ENCODE data around the gene SPATA3. TPM values are rescaled to one million over a fixed set of nuclear protein-coding genes. Genes with fewer than 3 reads are reported as not detected.

Gene SPATA3
- polyA plus RNA-seq, 1 donor (not counting 4 experiments of a cell fraction or from before 2014, with no cell fraction given) = not detected

DNA sequence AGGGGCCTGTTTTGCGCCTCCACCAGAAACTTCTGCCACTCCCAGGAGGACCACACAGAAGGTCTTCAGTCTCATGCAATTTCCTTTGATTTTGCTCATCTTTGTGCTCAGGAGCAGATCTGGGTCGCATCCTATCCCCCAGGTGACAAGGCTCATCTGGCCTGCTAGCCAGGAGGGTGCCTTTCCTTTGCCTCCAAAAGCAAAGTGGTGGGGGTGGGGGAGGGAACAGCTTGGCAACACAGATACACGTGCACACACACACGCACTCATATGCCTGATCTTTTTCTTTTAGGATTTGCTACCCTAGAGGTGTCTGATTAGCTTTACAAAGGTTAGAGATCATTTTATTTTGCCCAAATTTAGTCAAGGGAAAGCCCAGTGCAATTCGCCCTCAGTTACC lies 13.8 kb upstream of the SPATA3 start:
- H3K36me3 ChIP-seq (ENCODE audit: control insufficient read depth in 2 of 2, extremely low read depth in 1 of 2, insufficient read depth in 2 of 2, low read length in 2 of 2) = no peaks in the 10 kb centered on the region
- H3K27me3 ChIP-seq (ENCODE audit: control insufficient read depth, extremely low read depth, insufficient read depth, low read length) = no peaks in the 10 kb centered on the region
- H3K4me1 ChIP-seq (ENCODE audit: control insufficient read depth, extremely low read depth, insufficient read depth, low read length) = peaks cover 4% of the 10 kb centered on the region
- H3K27ac ChIP-seq (ENCODE audit: control insufficient read depth, insufficient read depth, low read length) = no peak overlapping the region
- H3K79me2 ChIP-seq (ENCODE audit: control insufficient read depth, insufficient read depth, low read length) = no peaks in the 10 kb centered on the region
- no peak overlapping the region for H3K4me3 ChIP-seq (ENCODE audit: control insufficient read depth in 2 of 3, extremely low read depth in 1 of 3, insufficient read depth in 2 of 3, low read depth in 1 of 3, low read length in 3 of 3)
- no peak overlapping the region for H3K9ac ChIP-seq (ENCODE audit: control insufficient read depth, extremely low read depth, insufficient read depth, low read length)
- DNase-seq (ENCODE audit: low read depth, low spot score) (no peak), FAIRE-seq (no peak)
- no peak overlapping the region for H3K4me2 ChIP-seq (ENCODE audit: control insufficient read depth, extremely low read depth, insufficient read depth, low read depth, low read length)
- dilution Hi-C loops (cut with MboI; ENCODE audit: extremely low pct_ligation_motif_present, low sequenced_read_pairs) = no loop called here
- H4K20me1 ChIP-seq (ENCODE audit: control insufficient read depth, extremely low read depth, insufficient read depth, low read length) = no peaks in the 10 kb centered on the region
- no peaks in the 10 kb centered on the region for H3K9me1 ChIP-seq (ENCODE audit: control insufficient read depth, extremely low read depth, insufficient read depth, low read length)
- TF ChIP-seq, protein P1, sequence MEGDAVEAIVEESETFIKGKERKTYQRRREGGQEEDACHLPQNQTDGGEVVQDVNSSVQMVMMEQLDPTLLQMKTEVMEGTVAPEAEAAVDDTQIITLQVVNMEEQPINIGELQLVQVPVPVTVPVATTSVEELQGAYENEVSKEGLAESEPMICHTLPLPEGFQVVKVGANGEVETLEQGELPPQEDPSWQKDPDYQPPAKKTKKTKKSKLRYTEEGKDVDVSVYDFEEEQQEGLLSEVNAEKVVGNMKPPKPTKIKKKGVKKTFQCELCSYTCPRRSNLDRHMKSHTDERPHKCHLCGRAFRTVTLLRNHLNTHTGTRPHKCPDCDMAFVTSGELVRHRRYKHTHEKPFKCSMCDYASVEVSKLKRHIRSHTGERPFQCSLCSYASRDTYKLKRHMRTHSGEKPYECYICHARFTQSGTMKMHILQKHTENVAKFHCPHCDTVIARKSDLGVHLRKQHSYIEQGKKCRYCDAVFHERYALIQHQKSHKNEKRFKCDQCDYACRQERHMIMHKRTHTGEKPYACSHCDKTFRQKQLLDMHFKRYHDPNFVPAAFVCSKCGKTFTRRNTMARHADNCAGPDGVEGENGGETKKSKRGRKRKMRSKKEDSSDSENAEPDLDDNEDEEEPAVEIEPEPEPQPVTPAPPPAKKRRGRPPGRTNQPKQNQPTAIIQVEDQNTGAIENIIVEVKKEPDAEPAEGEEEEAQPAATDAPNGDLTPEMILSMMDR (optimal IDR thresholded peaks at IDR 0.05 in 1 of 3, IDR thresholded peaks at IDR 0.05 in 1 of 3, conservative IDR thresholded peaks at IDR 0.05 in 1 of 3; ENCODE audit: extremely low read depth in 1 of 3, insufficient read depth in 2 of 3, low read length in 3 of 3) = no peak
- no peak for TF ChIP-seq EZH2 (IDR thresholded peaks at IDR 0.05; ENCODE audit: low read length)
- no peak overlapping the region for H2AFZ ChIP-seq (ENCODE audit: control insufficient read depth, low read length)
- no peaks in the 10 kb centered on the region for H3K9me3 ChIP-seq (ENCODE audit: control insufficient read depth, low read depth, low read length)

DNA sequence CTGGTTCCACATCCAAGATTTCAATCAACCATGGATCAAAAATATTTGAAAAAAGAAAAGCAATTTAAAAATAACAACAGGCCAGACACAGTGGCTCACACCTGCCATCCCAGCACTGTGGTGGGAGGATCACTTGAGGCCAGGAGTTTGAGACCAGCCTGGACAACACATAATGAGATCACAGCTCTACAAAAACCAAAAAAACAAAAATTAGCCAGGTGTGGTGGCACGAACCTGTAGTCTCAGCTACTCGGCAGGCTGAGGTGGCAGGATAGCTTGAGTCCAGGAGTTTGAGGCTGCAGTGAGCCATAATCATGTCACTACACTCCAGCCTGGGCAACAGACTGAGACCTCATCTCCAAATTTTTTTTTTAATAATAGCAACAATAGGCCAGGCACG lies 13.4 kb upstream of the SPATA3 start:
- Histone ChIP-seq H3K9me1 (ENCODE audit: control insufficient read depth, extremely low read depth, insufficient read depth, low read length) (no peaks in the 10 kb centered on the region), H4K20me1 (ENCODE audit: control insufficient read depth, extremely low read depth, insufficient read depth, low read length) (no peaks in the 10 kb centered on the region), H3K4me2 (ENCODE audit: control insufficient read depth, extremely low read depth, insufficient read depth, low read depth, low read length) (no peak overlapping the region), H3K9me3 (ENCODE audit: control insufficient read depth, low read depth, low read length) (no peaks in the 10 kb centered on the region), H3K4me1 (ENCODE audit: control insufficient read depth, extremely low read depth, insufficient read depth, low read length) (peaks cover 5% of the 10 kb centered on the region), H3K27ac (ENCODE audit: control insufficient read depth, insufficient read depth, low read length) (no peak overlapping the region), H3K79me2 (ENCODE audit: control insufficient read depth, insufficient read depth, low read length) (no peaks in the 10 kb centered on the region), H3K27me3 (ENCODE audit: control insufficient read depth, extremely low read depth, insufficient read depth, low read length) (no peaks in the 10 kb centered on the region), H3K9ac (ENCODE audit: control insufficient read depth, extremely low read depth, insufficient read depth, low read length) (no peak overlapping the region), H3K4me3 (ENCODE audit: control insufficient read depth in 2 of 3, extremely low read depth in 1 of 3, insufficient read depth in 2 of 3, low read depth in 1 of 3, low read length in 3 of 3) (no peak overlapping the region), H2AFZ (ENCODE audit: control insufficient read depth, low read length) (no peak overlapping the region), H3K36me3 (ENCODE audit: control insufficient read depth in 2 of 2, extremely low read depth in 1 of 2, insufficient read depth in 2 of 2, low read length in 2 of 2) (no peaks in the 10 kb centered on the region)
- FAIRE-seq (no peak), DNase-seq (ENCODE audit: low read depth, low spot score) (no peak)
- TF ChIP-seq, protein P1 (optimal IDR thresholded peaks at IDR 0.05 in 1 of 3, IDR thresholded peaks at IDR 0.05 in 1 of 3, conservative IDR thresholded peaks at IDR 0.05 in 1 of 3; ENCODE audit: extremely low read depth in 1 of 3, insufficient read depth in 2 of 3, low read length in 3 of 3) = no peak
- no peak for TF ChIP-seq EZH2 (IDR thresholded peaks at IDR 0.05; ENCODE audit: low read length)
- dilution Hi-C loops (cut with MboI; ENCODE audit: extremely low pct_ligation_motif_present, low sequenced_read_pairs) = no loop called here

All from keratinocyte (primary cell).